ENCODE results near the gene KRTAP4-9.

Gene KRTAP4-9

GRCh38 chr17:41060052-41060604 lies 45.1 kb upstream of the KRTAP4-9 start, which contains the start of gene KRTAP2-3:
TSS of gene KRTAP2-3 (minus strand) at chr17:41060114. CDS start at chr17:41060050, 64 bp downstream.
- H3K9me3 ChIP-seq (ENCODE audit: low read length) = no peaks in the 10 kb centered on the region
- H3K9ac ChIP-seq (ENCODE audit: low read length) = no peak within 1 kb of the TSS
- no peaks in the 10 kb centered on the region for H3K4me1 ChIP-seq (ENCODE audit: insufficient read depth, low read length, severe bottlenecking)

DNA sequence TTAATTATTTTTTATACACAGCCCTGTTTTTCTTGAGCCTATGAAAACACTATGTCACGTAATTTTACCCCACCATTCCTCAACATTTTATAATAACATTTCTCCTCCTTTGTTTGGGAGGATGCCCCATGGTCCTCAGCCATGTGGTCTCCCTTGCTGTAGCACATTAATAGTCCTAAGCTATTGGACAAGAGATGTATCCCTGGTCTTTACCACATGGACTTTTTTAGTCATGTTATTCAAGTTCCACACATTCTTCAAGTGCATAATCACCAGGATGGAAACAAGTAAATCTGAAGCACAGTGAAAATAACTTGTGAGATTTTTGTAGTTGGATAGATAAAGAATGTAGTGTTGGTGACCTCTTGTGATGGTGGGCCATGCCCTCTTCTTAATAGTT lies 43.2 kb upstream of the KRTAP4-9 start:
- Histone ChIP-seq H3K4me2 (ENCODE audit: low read length) (no peak overlapping the region), H3K79me2 (ENCODE audit: insufficient read depth, low read length) (no peaks in the 10 kb centered on the region), H3K4me3 (ENCODE audit: low read depth, low read length, poor library complexity, severe bottlenecking) (no peak overlapping the region), H3K4me1 (ENCODE audit: insufficient read depth, low read length, severe bottlenecking) (no peaks in the 10 kb centered on the region), H3K9ac (ENCODE audit: low read length) (no peak overlapping the region), H3K27me3 (ENCODE audit: insufficient read depth, low read length) (no peaks in the 10 kb centered on the region), H4K20me1 (ENCODE audit: insufficient read depth, low read length) (no peaks in the 10 kb centered on the region), H2AFZ (ENCODE audit: low read length) (no peak overlapping the region), H3K36me3 (ENCODE audit: insufficient read depth, low read length) (no peaks in the 10 kb centered on the region), H3K27ac (ENCODE audit: low read depth, low read length, poor library complexity, severe bottlenecking) (no peak overlapping the region), H3K9me2 (ENCODE audit: low read depth, low read length) (no peaks in the 10 kb centered on the region), H3K9me3 (ENCODE audit: low read length) (no peaks in the 10 kb centered on the region), H3F3A (ENCODE audit: insufficient read depth, low read length) (no peaks in the 10 kb centered on the region)
- TF ChIP-seq, protein P1, sequence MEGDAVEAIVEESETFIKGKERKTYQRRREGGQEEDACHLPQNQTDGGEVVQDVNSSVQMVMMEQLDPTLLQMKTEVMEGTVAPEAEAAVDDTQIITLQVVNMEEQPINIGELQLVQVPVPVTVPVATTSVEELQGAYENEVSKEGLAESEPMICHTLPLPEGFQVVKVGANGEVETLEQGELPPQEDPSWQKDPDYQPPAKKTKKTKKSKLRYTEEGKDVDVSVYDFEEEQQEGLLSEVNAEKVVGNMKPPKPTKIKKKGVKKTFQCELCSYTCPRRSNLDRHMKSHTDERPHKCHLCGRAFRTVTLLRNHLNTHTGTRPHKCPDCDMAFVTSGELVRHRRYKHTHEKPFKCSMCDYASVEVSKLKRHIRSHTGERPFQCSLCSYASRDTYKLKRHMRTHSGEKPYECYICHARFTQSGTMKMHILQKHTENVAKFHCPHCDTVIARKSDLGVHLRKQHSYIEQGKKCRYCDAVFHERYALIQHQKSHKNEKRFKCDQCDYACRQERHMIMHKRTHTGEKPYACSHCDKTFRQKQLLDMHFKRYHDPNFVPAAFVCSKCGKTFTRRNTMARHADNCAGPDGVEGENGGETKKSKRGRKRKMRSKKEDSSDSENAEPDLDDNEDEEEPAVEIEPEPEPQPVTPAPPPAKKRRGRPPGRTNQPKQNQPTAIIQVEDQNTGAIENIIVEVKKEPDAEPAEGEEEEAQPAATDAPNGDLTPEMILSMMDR (IDR thresholded peaks at IDR 0.05; ENCODE audit: low read length) = no peak
- TF ChIP-seq EZH2 (IDR thresholded peaks at IDR 0.05; ENCODE audit: borderline replicate concordance, low read length) = no peak

More at GRCh38 chr17:41060052-41060604, 45.1 kb upstream of the KRTAP4-9 start, which contains the start of gene KRTAP2-3:
- 0 out of 2 replicates have a peak, but pooled peaks cover 3% of the 10 kb centered on the region for H3K27me3 ChIP-seq (ENCODE audit: insufficient read depth, low read length)
- H3K4me3 ChIP-seq (ENCODE audit: low read depth, low read length, poor library complexity, severe bottlenecking) = no peak within 1 kb of the TSS
- no peaks in the 10 kb centered on the region for H4K20me1 ChIP-seq (ENCODE audit: insufficient read depth, low read length)
- no peaks in the 10 kb centered on the region for H3K36me3 ChIP-seq (ENCODE audit: insufficient read depth, low read length)
- no peak within 1 kb of the TSS for H2AFZ ChIP-seq (ENCODE audit: low read length)
- no peak for TF ChIP-seq EZH2 (IDR thresholded peaks at IDR 0.05; ENCODE audit: borderline replicate concordance, low read length)
- TF ChIP-seq, protein P1 (IDR thresholded peaks at IDR 0.05; ENCODE audit: low read length) = no peak
- H3F3A ChIP-seq (ENCODE audit: insufficient read depth, low read length) = no peaks in the 10 kb centered on the region
- no peaks in the 10 kb centered on the region for H3K79me2 ChIP-seq (ENCODE audit: insufficient read depth, low read length)
- H3K4me2 ChIP-seq (ENCODE audit: low read length) = no peak within 1 kb of the TSS
- H3K9me2 ChIP-seq (ENCODE audit: low read depth, low read length) = no peaks in the 10 kb centered on the region
- no peak within 1 kb of the TSS for H3K27ac ChIP-seq (ENCODE audit: low read depth, low read length, poor library complexity, severe bottlenecking)

DNA sequence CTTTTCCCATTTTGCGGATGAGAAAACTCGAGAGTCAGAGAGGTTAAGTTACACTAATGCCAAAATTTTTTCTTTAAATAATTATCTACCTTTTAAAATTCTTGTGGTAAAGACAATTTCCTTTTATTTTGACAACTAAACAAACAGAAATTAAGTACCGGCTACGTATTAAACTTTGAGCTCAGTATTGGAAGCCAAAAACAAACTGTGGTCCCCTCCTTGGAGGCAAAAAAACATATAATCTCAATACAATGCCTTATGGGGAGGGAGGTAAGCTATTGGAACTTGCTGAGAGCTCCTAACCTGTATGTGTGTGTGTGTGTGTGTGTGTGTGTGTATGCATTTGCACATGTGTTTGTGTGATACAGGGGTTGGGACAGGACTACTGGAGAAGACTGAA lies 41.7 kb upstream of the KRTAP4-9 start:
- Histone ChIP-seq H2AFZ (ENCODE audit: low read length) (no peak overlapping the region), H3K4me2 (ENCODE audit: low read length) (no peak overlapping the region), H3K79me2 (ENCODE audit: insufficient read depth, low read length) (no peaks in the 10 kb centered on the region), H3K4me1 (ENCODE audit: insufficient read depth, low read length, severe bottlenecking) (no peaks in the 10 kb centered on the region), H4K20me1 (ENCODE audit: insufficient read depth, low read length) (no peaks in the 10 kb centered on the region), H3K36me3 (ENCODE audit: insufficient read depth, low read length) (no peaks in the 10 kb centered on the region), H3K9me3 (ENCODE audit: low read length) (no peaks in the 10 kb centered on the region), H3F3A (ENCODE audit: insufficient read depth, low read length) (no peaks in the 10 kb centered on the region), H3K27me3 (ENCODE audit: insufficient read depth, low read length) (no peaks in the 10 kb centered on the region), H3K27ac (ENCODE audit: low read depth, low read length, poor library complexity, severe bottlenecking) (no peak overlapping the region), H3K4me3 (ENCODE audit: low read depth, low read length, poor library complexity, severe bottlenecking) (no peak overlapping the region), H3K9me2 (ENCODE audit: low read depth, low read length) (no peaks in the 10 kb centered on the region), H3K9ac (ENCODE audit: low read length) (no peak overlapping the region)
- TF ChIP-seq, protein P1 (IDR thresholded peaks at IDR 0.05; ENCODE audit: low read length) = no peak
- TF ChIP-seq EZH2 (IDR thresholded peaks at IDR 0.05; ENCODE audit: borderline replicate concordance, low read length) = no peak

Measured in OCI-LY1 (cell line).